ENCODE measurements around the gene RMRP.

DNA sequence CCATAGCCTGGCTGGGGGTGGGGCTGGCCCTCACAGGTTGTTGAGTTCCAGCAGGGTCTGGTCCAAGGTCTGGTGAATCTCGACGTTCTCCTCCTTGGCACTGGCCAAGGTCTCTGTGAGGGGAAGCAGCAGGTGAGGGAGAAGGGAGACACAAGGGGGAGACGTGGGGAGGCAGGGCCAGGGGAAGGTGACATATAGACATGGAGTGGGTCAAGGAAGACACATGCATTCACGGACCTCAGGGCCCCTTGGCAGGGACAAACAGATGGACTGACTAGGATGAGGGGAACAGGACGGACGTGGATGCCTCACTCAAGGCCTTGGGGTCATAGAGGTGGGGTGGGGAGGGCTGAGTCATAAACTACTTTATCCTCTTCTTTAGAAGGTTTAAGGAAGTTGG, 24.2 kb upstream of the RMRP start:
- TF ChIP-seq, protein P1, sequence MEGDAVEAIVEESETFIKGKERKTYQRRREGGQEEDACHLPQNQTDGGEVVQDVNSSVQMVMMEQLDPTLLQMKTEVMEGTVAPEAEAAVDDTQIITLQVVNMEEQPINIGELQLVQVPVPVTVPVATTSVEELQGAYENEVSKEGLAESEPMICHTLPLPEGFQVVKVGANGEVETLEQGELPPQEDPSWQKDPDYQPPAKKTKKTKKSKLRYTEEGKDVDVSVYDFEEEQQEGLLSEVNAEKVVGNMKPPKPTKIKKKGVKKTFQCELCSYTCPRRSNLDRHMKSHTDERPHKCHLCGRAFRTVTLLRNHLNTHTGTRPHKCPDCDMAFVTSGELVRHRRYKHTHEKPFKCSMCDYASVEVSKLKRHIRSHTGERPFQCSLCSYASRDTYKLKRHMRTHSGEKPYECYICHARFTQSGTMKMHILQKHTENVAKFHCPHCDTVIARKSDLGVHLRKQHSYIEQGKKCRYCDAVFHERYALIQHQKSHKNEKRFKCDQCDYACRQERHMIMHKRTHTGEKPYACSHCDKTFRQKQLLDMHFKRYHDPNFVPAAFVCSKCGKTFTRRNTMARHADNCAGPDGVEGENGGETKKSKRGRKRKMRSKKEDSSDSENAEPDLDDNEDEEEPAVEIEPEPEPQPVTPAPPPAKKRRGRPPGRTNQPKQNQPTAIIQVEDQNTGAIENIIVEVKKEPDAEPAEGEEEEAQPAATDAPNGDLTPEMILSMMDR (IDR thresholded peaks at IDR 0.05; ENCODE audit: borderline replicate concordance, extremely low read depth, low read length, poor library complexity, severe bottlenecking): no peak
- no peak for TF ChIP-seq EZH2 (IDR thresholded peaks at IDR 0.05; ENCODE audit: borderline replicate concordance, low read depth, low read length, severe bottlenecking)

All from DND-41 (cell line).